MV-4-11 (cell line): ENCODE data around the gene GPR87.

ENCODE experiments used
- DNase-seq: peaks from one replicate; lab custom pipeline; 2025; lab: John Stamatoyannopoulos, UW

Gene GPR87

DNA sequence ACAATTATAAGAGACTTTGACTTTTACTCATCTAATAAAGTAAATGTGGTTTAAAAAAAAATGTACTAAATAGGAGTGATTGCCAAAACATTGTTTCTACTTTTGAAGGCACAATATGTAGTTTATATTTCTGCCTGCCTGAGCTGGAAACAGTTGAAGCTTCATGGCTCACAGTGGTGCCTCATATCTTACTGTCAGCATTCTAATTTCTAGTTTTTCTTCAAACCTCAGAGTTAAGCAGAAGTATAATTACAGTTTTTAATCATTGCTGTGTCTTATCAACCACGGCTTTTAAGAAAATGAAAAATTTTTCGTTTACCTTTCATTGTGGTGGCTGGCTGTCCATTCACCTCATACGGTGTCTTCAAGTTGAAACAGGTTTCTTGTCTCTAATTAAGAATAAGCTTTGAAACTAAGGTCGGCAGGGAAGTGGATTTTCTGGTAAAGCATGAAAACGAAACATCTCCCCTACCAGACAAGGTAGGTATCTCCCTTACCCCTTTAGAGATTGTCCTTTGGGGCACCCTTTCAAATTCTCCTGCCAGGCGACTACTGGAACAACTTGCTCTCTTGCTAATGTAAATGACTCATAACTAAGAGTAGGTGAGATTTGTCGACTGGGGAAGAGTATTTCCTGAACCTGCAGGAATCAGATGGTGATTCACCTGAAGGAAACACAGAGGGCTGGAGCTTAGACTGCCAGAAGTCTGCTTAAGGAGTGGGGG is at the start of gene GPR87:
GPR87 (minus strand) TSS at position 554 of the 725 bp plus-strand sequence. CDS start 16,720 bp downstream, outside the sequence.
- DNase-seq, result no peak

- DNase-seq, result peak; percentile 26
These were observed 46.1 kb upstream of the GPR87 start for GRCh38 chr3:151362751-151363174.

DNA sequence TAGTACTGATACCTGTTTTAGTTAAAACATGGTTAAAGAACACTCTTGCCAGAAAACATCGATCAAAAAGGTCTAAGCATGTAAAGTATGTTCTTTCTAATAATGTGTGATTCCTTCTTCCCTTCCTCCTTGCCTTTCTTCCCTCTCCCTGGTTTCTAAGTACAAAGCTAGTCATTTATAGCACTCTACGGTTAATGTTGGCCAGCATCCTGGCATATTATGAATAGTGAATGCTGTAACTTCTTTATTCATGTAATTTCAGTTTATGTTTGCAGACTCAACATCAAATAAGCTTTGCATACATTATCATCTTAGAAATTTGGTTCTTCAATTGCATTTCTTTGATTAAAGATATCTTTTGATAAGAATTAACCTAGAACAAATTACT is 40.8 kb upstream of the GPR87 start:
- no peak for DNase-seq

DNA sequence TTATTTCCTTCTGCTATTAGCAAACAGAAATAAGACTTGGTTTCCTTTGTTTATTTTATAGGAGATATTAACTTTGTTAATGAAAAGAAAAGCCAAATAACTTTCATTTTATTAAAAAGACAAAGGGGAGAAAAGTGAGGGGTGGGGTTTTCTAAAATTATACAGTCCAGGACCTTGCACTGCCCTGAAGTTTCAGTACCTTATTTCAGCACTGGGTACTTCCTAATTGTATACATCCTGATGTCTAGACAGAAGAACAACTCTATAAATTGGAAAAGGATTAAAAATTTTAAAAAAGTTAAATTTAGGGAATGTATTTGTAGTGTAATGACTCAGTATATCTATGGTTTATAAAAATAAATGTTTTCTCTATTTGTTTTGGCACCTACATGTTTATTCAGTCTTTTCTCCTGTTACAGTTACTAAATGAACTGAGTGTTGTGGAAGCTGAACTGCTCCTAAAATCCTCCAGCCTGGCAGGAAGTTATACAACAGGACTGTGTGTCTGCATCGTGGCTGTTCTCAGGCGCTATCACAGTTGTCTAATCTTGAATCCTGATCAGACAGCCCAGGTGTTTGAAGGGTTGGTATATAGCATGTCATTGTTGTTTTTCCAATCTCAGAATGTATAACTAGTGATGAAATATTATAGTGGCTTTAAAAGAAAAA is 40.3 kb upstream of the GPR87 start:
- DNase-seq, result peak; percentile 46

DNA sequence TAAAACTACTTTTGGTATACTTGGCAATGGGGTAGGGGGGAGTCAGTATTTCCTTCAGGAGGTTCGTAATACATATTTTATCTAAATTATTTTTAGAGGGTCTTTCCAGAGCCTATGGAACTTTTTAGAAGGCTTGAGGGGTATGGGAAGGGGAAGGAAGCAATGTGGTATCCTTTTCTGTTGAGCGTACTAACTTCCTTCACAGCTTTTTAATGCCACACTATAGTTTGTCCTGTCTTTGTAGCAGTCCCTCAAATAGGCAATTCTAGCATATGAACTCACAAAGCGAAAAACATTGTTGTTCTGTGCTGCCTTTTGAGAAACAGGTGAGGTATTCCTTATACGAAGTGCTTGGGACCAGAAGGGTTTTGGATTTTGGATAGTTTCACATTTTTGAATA is 35.0 kb upstream of the GPR87 start:
- peak; percentile 30 for DNase-seq

DNA sequence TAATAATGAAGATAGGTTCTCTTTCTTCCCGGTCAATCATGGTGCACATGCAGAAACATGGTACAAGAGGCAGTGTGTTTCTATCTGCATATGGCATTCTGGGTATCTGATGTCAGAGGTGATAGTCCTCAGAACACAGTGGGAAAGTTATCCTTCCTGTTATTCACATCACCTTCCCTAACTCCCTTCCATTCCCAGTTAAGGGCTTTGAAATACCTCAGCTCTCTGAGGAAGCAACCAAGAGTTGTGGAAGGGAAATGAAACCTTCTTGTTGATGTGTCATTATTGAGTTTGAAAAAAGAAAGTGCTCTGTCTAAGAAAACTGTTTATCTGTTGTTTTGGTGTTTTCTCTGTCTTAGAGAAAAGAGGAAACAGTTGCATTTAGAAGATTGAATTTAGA is 34.6 kb upstream of the GPR87 start:
- DNase-seq, result peak; percentile 68

DNA sequence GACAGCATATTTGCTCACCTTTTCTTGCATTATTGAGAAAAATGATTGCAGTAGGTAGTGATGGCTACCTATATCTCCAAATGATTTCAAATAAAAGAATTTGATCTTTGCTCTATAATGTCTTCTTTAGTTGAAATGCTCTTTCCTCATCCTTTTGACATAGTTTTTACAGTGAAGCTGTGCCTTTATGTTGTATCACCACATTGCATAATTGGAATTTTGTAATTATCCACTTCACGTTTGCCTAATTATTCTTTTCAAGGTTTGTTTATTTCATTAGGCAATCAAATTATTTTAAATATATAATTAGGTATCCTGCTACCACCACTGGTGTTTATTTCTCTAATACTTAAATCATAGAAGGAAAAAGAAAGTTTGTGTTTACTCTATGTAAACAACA is 34.0 kb upstream of the GPR87 start:
- no peak for DNase-seq

GRCh38 chr3:151347432-151347831 is 30.8 kb upstream of the GPR87 start:
- peak; percentile 95 for DNase-seq

DNA sequence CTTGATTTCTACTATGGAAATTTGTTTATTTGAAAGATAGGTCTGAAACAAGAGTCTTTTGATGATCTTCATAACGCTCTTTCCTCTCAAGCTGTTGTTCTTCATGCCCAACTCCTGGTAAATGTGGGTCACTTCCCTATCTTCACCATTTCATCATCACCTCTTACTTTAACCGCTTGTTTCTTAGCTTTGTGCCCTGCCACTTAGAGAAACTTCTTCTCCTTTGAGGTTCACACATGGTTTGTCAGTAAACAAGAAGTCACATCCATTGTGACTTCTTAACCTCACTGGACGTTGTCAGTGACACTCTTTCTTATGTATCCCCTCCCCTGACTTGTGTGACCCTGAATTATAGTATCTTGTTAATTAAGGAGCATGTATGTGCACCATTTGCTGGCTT is 29.7 kb upstream of the GPR87 start:
- DNase-seq, result peak; percentile 95

DNA sequence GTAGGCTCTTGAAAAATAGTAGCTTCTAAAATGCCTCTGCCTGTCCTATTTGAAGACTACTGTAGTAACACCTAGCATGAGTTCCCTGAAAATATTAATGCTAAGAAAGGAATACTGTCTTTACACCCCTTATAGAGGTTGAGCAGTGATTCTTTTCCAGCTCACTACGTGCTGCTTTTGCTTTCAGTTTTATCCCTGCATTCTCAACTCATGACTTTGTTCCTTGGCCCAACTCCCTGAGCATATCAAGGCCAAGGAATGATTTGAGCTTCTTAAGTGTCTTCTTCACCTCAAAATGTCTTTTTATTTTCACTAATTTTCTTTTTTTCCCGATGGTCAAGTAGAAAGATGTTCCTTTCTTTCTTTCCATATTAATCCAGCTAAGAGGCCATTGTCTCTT is 29.2 kb upstream of the GPR87 start:
- no peak for DNase-seq

GRCh38 chr3:151331696-151332095 is 15.1 kb upstream of the GPR87 start:
- DNase-seq, result peak; percentile 13

DNA sequence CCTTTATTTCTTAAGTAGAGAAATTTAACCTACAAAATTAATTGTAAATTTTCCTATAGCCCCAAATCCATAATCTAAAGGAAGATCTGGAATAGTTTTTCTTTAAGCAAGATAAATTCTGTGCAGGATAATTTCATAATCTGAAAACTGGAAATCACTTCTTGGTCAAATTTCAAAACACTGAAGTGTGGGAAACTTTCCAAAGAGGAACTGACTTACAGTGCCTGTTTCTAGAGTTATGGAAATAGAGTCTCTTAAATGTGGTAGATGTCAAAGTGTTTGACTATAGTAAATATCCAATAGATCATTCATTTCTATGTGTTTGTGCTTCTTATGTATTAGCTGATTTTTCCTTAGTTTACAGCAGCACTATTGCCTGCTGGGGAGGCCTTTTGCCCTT is 14.3 kb upstream of the GPR87 start:
- DNase-seq, result peak; percentile 71

DNA sequence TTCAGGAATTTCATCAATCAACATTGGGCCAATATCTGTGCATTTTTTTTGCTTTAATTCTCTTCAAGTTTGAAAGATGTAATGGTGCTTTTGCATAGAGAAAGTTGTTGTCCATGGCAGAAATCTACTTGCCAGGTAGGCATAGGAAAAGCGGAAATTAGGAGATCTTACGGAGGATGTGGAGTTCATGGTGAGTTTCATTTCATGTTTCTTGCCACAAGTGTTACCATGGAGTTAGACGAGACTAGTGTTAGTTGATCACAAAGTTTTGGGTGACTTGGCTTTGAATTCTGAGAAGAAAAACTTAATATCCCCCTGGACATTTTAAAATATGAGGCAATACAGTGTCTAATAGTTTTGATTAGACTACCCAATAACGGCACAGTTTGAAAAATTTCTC is 13.8 kb upstream of the GPR87 start:
- peak; percentile 66 for DNase-seq

DNA sequence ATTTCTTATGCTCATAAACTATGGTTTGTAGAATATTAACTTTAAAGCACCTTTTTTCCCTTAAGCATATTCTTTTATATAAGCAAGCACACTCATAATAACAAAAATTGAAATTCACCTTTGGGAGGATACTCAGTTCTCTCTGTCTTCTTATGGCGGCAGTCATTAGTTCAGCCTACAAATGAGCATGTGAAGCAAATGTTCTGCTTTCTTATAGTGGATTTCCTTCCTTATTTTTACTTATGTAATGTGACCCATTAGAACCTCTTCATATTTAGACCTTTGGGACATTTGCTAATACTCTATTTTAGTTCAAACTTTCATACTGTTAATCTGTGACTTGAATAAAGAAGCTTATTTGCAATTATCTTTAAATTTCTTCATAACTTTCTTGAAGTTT is 12.7 kb upstream of the GPR87 start, which contains the start of gene P2RY13:
P2RY13 (minus strand) TSS at position 187 of the 400 bp plus-strand sequence; CDS start at position 166, 21 bp downstream.
- DNase-seq, result peak; percentile 9

- peak; percentile 22 for DNase-seq
These were observed 11.8 kb upstream of the GPR87 start for GRCh38 chr3:151328298-151328995.

DNA sequence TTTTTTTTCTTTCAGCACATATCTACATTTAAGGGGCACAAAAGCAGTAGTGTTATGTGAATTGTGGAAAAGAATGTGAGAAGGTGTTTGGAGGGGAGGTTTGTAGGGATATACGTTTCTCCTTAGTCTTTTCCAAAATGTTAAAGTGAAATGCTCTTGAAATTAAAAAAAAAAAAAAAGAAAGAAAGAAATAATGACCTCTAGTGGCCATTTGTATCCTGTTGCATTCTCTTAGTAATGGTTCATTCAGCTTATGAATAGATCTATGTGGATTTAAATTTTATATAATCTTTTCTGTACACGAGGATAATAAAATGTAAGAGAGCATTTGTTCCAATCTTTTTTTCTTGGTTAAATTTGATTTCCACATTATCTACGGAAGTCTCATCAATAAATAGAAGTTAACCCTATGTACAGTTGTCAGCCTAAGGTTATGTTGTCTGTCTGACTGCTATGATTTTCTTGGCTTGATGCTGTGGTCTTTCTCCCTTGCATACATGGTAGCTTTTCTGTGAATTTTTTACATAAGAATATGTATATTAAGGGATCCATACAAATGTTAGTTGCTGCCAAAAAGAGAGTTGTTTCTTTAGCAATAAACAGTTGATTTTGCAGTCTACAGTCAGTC is 11.1 kb upstream of the GPR87 start:
- DNase-seq, result peak; percentile 21

GRCh38 chr3:151322511-151322910 is 5.9 kb upstream of the GPR87 start:
- peak; percentile 15 for DNase-seq

DNA sequence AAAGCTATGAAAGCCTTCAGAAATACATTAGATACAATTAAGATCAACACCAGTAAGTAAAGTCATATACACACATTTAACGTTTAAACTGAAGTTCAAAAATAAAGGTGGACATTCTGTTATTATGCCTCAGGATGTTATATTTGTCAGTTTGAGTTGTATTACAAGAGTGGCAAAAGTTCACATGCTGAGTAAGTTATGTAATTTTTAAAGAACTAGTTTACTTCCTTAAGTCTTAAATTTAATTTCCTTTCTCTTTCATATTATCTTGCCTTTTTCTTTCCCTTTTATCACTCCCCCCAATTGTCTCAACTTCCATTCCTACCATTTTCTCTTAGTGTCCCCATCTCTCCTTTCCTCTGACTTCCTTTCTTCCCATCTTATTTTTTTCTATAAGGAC is 4.9 kb upstream of the GPR87 start:
- peak; percentile 14 for DNase-seq

GRCh38 chr3:151320131-151320530 is 3.5 kb upstream of the GPR87 start:
- no peak for DNase-seq

GRCh38 chr3:151319628-151320027 is 3.0 kb upstream of the GPR87 start:
- no peak for DNase-seq

DNA sequence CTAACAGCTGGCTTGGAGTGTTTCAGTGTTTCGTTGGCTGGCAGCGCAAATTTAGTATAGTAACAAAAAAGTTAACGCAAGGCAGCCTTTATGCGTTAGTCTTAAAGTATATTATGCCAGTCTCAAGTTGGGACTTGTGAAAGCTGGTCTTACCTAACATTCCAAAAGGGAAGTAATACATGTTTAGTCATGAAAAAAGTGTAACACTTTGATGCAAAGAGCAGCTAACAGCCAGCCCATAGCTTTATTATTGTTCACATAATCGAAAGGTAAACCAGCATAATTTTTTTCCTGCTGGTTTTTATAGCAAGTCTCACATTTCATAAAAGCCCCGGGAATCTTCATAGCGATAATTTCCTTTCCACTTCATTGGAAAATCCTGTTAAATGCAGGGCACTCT is 2.4 kb upstream of the GPR87 start:
- peak; percentile 51 for DNase-seq

DNA sequence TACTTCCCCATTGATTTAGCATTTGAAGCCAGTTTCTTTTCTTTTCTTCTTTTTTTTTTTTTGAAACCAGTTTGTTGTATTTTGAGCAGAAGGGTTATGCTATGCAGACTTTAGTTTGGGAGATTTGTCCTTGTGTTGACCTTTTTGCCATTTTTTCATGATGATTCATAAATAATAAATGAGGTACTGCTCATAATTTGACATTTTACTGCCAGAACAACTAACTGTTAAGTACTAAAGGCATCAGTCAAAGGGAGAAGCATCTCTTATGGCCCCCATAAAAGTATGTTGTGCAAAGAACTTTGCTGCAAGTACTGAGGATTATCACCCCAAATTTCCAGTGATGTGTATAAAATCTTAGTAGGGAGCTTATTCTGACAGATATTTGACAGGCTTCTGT is 1.7 kb upstream of the GPR87 start:
- no peak for DNase-seq
